ENCODE data around the gene AARS2. TPM values are rescaled to one million over a fixed set of nuclear protein-coding genes. Genes with fewer than 3 reads are reported as not detected.
A peak's percentile ranks its signal among the peaks of the same experiment; 100 is the strongest.
"Not testable (repeated sequence)": the region's sequence is repeated elsewhere in the genome, so short reads cannot be mapped to it uniquely, and the experiment has no call there.

The AARS2 gene
- total RNA-seq, 1 experiment from 2014 or later: 28.9 TPM

DNA sequence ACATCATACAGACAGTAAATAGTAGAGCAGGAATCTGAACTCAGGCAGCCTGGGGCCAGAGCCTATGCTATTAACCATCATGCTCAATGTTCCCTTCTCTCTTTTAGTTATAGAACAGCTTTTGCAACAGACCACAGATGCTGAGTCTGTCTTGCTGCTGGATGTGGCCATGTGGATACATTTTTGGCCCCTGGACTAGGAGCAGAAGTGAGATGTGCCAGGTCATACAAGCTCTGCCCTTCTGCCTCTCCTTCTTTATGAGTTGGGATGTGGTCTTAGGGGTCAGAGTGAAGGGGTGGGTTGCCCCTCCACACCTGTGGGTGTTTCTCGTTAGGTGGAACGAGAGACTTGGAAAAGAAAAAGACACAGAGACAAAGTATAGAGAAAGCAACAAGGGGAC lies 14.6 kb upstream of the AARS2 start:
- no peak for TF ChIP-seq ZNF232 (CRISPR knock-in tag; IDR thresholded peaks at IDR 0.05)
- Mint-ChIP-seq H3K9me3 (no peaks in the 10 kb centered on the region), H3K27ac (no peak overlapping the region), H3K36me3 (no peaks in the 10 kb centered on the region), H3K4me3 (no peak overlapping the region; the same call in 1 of the 2 replicates), H3K27me3 (ENCODE audit: low read depth) (peaks cover 8% of the 10 kb centered on the region), H3K4me1 (peaks cover 21% of the 10 kb centered on the region)
- no peak for ATAC-seq
- DNase-seq (ENCODE audit: low spot score): no peak
- ChIA-PET POLR2A (interaction anchor here (1.1 kb wide), 1 partner anchor 15 kb away, joined by 3 read pairs; the partner anchor contains the start of gene AARS2), CTCF (interaction anchor here (0.6 to 1.6 kb wide), 3 partner anchors 15 to 71 kb away, joined by 3 to 7 read pairs (median 4); partner anchors contain the start of genes AARS2 and SLC35B2)

DNA sequence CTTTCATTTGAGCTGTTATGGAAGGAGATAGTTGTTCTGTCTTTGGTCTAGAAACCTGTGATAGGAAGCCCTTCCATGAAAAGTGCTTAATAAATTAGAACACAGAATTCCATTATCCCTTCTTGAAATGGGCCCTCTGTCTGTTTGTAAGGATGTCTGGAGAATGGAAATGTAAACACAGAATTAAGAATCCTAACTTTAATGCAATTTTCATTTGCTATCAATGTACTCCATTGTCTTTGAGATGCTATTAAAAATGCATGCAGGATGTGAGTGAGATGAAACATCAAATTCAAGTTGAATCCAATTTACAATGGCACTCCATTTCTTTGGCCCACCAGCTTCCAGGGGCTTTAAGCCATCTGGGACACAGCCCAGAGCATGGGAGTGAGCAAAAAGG lies 13.9 kb upstream of the AARS2 start:
- no peak for TF ChIP-seq EMX1 (CRISPR knock-in tag; IDR thresholded peaks at IDR 0.05)
- TF ChIP-seq RELA (CRISPR knock-in tag; IDR thresholded peaks at IDR 0.05; ENCODE audit: borderline replicate concordance): no peak
- TF ChIP-seq, protein P1, sequence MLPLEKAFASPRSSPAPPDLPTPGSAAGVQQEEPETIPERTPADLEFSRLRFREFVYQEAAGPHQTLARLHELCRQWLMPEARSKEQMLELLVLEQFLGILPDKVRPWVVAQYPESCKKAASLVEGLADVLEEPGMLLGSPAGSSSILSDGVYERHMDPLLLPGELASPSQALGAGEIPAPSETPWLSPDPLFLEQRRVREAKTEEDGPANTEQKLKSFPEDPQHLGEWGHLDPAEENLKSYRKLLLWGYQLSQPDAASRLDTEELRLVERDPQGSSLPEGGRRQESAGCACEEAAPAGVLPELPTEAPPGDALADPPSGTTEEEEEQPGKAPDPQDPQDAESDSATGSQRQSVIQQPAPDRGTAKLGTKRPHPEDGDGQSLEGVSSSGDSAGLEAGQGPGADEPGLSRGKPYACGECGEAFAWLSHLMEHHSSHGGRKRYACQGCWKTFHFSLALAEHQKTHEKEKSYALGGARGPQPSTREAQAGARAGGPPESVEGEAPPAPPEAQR (CRISPR knock-in tag; IDR thresholded peaks at IDR 0.05): no peak
- TF ChIP-seq, protein P2, sequence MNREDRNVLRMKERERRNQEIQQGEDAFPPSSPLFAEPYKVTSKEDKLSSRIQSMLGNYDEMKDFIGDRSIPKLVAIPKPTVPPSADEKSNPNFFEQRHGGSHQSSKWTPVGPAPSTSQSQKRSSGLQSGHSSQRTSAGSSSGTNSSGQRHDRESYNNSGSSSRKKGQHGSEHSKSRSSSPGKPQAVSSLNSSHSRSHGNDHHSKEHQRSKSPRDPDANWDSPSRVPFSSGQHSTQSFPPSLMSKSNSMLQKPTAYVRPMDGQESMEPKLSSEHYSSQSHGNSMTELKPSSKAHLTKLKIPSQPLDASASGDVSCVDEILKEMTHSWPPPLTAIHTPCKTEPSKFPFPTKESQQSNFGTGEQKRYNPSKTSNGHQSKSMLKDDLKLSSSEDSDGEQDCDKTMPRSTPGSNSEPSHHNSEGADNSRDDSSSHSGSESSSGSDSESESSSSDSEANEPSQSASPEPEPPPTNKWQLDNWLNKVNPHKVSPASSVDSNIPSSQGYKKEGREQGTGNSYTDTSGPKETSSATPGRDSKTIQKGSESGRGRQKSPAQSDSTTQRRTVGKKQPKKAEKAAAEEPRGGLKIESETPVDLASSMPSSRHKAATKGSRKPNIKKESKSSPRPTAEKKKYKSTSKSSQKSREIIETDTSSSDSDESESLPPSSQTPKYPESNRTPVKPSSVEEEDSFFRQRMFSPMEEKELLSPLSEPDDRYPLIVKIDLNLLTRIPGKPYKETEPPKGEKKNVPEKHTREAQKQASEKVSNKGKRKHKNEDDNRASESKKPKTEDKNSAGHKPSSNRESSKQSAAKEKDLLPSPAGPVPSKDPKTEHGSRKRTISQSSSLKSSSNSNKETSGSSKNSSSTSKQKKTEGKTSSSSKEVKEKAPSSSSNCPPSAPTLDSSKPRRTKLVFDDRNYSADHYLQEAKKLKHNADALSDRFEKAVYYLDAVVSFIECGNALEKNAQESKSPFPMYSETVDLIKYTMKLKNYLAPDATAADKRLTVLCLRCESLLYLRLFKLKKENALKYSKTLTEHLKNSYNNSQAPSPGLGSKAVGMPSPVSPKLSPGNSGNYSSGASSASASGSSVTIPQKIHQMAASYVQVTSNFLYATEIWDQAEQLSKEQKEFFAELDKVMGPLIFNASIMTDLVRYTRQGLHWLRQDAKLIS (CRISPR knock-in tag; IDR thresholded peaks at IDR 0.05; ENCODE audit: borderline replicate concordance): no peak
- no peak for TF ChIP-seq ZNF317 (CRISPR knock-in tag; IDR thresholded peaks at IDR 0.05; ENCODE audit: borderline replicate concordance, low read depth)
- Mint-ChIP-seq H3K4me1 (peaks cover 21% of the 10 kb centered on the region), H3K27me3 (ENCODE audit: low read depth) (peaks cover 8% of the 10 kb centered on the region), H3K4me3 (no peak overlapping the region), H3K36me3 (no peaks in the 10 kb centered on the region), H3K9me3 (no peaks in the 10 kb centered on the region), H3K27ac (no peak overlapping the region)
- DNase-seq (ENCODE audit: low spot score) (no peak), ATAC-seq (no peak; the same call in 1 of the 2 replicates)
- POLR2A ChIA-PET: interaction anchor here (1.1 kb wide), 1 partner anchor 14 kb away, joined by 3 read pairs; the partner anchor contains the start of gene AARS2
- CTCF ChIA-PET: interaction anchor here (0.6 to 1.6 kb wide), 3 partner anchors 14 to 70 kb away, joined by 3 to 7 read pairs (median 4); partner anchors contain the start of genes AARS2 and SLC35B2

DNA sequence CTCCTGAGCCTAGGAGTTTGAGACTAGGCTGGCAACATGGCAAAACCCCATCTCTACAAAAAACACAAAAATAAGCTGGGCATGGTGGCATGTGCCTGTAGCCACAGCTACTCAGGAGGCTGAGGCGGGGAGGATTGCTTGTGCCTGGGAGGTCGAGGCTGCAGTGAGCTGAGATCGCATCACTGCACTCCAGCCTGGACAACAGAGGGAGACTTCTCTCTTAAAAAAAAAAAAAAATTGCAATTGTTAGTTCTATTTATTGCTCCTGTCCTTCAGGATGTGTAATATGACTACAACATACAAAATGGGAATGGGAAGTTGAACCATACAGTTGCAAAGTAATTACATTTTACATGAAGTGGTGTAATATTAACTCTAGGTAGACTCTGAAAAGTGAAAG lies 8.1 kb upstream of the AARS2 start:
- Mint-ChIP-seq H3K36me3 (no peaks in the 10 kb centered on the region), H3K27me3 (ENCODE audit: low read depth) (peaks cover 2% of the 10 kb centered on the region; the same call in 1 of the 2 replicates), H3K9me3 (no peaks in the 10 kb centered on the region), H3K27ac (no peak overlapping the region), H3K4me3 (no peak overlapping the region), H3K4me1 (no peaks in the 10 kb centered on the region)
- CTCF ChIA-PET: interaction anchor here (0.6 to 1.3 kb wide), 6 partner anchors 7 to 1411 kb away, joined by 3 to 9 read pairs (median 3); partner anchors contain the start of gene AARS2
- ATAC-seq (no peak), DNase-seq (ENCODE audit: low spot score) (no peak)
- TF ChIP-seq, protein P3, sequence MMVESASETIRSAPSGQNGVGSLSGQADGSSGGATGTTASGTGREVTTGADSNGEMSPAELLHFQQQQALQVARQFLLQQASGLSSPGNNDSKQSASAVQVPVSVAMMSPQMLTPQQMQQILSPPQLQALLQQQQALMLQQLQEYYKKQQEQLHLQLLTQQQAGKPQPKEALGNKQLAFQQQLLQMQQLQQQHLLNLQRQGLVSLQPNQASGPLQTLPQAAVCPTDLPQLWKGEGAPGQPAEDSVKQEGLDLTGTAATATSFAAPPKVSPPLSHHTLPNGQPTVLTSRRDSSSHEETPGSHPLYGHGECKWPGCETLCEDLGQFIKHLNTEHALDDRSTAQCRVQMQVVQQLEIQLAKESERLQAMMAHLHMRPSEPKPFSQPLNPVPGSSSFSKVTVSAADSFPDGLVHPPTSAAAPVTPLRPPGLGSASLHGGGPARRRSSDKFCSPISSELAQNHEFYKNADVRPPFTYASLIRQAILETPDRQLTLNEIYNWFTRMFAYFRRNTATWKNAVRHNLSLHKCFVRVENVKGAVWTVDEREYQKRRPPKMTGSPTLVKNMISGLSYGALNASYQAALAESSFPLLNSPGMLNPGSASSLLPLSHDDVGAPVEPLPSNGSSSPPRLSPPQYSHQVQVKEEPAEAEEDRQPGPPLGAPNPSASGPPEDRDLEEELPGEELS (CRISPR knock-in tag; IDR thresholded peaks at IDR 0.05): no peak
- no peak for TF ChIP-seq NR2C2 (CRISPR knock-in tag; IDR thresholded peaks at IDR 0.05)
- no peak for TF ChIP-seq ZNF671 (CRISPR knock-in tag; IDR thresholded peaks at IDR 0.05)
- TF ChIP-seq, protein P4, sequence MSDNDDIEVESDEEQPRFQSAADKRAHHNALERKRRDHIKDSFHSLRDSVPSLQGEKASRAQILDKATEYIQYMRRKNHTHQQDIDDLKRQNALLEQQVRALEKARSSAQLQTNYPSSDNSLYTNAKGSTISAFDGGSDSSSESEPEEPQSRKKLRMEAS (CRISPR knock-in tag; IDR thresholded peaks at IDR 0.05): no peak
- no peak for TF ChIP-seq ZNF263 (CRISPR knock-in tag; IDR thresholded peaks at IDR 0.05; ENCODE audit: low read depth)
- TF ChIP-seq TEAD4 (CRISPR knock-in tag; IDR thresholded peaks at IDR 0.05): no peak
- TF ChIP-seq, protein P5, sequence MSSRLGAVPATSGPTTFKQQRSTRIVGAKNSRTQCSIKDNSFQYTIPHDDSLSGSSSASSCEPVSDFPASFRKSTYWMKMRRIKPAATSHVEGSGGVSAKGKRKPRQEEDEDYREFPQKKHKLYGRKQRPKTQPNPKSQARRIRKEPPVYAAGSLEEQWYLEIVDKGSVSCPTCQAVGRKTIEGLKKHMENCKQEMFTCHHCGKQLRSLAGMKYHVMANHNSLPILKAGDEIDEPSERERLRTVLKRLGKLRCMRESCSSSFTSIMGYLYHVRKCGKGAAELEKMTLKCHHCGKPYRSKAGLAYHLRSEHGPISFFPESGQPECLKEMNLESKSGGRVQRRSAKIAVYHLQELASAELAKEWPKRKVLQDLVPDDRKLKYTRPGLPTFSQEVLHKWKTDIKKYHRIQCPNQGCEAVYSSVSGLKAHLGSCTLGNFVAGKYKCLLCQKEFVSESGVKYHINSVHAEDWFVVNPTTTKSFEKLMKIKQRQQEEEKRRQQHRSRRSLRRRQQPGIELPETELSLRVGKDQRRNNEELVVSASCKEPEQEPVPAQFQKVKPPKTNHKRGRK (CRISPR knock-in tag; IDR thresholded peaks at IDR 0.05; ENCODE audit: borderline replicate concordance): no peak
- TF ChIP-seq MXD4 (CRISPR knock-in tag; IDR thresholded peaks at IDR 0.05; ENCODE audit: borderline replicate concordance): no peak
- TF ChIP-seq ELF4 (CRISPR knock-in tag; IDR thresholded peaks at IDR 0.05; ENCODE audit: low read depth): no peak
- TF ChIP-seq ZBTB21 (CRISPR knock-in tag; IDR thresholded peaks at IDR 0.05; ENCODE audit: borderline replicate concordance): no peak
- TF ChIP-seq, protein P6, sequence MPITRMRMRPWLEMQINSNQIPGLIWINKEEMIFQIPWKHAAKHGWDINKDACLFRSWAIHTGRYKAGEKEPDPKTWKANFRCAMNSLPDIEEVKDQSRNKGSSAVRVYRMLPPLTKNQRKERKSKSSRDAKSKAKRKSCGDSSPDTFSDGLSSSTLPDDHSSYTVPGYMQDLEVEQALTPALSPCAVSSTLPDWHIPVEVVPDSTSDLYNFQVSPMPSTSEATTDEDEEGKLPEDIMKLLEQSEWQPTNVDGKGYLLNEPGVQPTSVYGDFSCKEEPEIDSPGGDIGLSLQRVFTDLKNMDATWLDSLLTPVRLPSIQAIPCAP (CRISPR knock-in tag; IDR thresholded peaks at IDR 0.05): no peak
- TF ChIP-seq NFATC4 (CRISPR knock-in tag; IDR thresholded peaks at IDR 0.05): no peak
- POLR2A ChIA-PET: no interaction called here

DNA sequence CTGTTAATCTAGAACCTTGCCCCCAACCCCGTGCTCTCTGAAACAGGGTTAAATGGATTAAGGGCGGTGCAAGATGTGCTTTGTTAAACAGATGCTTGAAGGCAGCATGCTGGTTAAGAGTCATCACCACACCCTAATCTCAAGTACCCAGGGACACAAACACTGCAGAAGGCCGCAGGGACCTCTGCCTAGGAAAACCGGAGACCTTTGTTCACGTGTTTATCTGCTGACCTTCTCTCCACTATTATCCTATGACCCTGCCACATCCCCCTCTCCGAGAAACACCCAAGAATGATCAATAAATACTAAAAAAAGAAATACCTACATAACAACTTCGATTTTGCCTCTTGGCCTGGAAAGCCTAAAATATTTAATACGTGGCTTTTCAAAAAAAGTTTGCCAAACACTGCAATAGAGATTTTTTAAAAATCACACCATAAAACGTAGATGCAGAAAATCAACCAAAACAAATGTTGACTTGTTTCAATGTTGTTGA lies 4.0 kb upstream of the AARS2 start:
- ATAC-seq; DNase-seq (ENCODE audit: low spot score); H3K36me3 Mint-ChIP-seq; H3K9me3 Mint-ChIP-seq; H3K27me3 Mint-ChIP-seq (ENCODE audit: low read depth); H3K4me3 Mint-ChIP-seq; H3K4me1 Mint-ChIP-seq: not testable (repeated sequence)
- peak overlapping the region; percentile 24; the same call in 1 of the 2 replicates for H3K27ac Mint-ChIP-seq
- ChIA-PET POLR2A (interaction anchor here (0.6 kb wide), 1 partner anchor 24 kb away, joined by 7 read pairs; no protein-coding TSS in a partner anchor), CTCF (interaction anchor here (1.6 kb wide), 1 partner anchor 49 kb away, joined by 4 read pairs; no protein-coding TSS in a partner anchor)
